T-cell (primary cell): ENCODE results near the gene CNGA3. TPM values are rescaled to one million over a fixed set of nuclear protein-coding genes. Genes with fewer than 3 reads are reported as not detected.

Experiments used
- ATAC-seq, 4 experiments: fragments of 200-7000 bp in 3 of 4; fragments of 150-1000 bp in 1 of 4; cut with Tn5 transposase; replicated peaks in 1 of 4; 1 replicate in 3 of 4; 2 replicates in 1 of 4; pipeline ENCODE4 v1.10.0; 2021; ENCODE audit warnings: moderate library complexity in 3 of 4, mild to moderate bottlenecking in 2 of 4, moderate number of reproducible peaks in 1 of 4
- CTCF ChIA-PET, 2 donors: fragments of 300-600 bp; sonication (Branson Sonifier 250); formaldehyde crosslinking; loops; one replicate each; lab custom pipeline; 2022; ENCODE audit warnings: antibody characterized with exemption in 2 of 2; lab: Charles Lee
- POLR2A ChIA-PET, 2 donors: fragments of 300-600 bp; sonication (Branson Sonifier 250); formaldehyde crosslinking; loops; one replicate each; lab custom pipeline; 2022; ENCODE audit warnings: antibody characterized with exemption in 2 of 2; lab: Charles Lee
- DNase-seq, 35 experiments: peaks; one replicate each; pipeline versions ENCODE4 v3.0.0 to v3.0.0-alpha.2; 2013 to 2023
- H3K27ac ChIP-seq: one replicate; pipeline ENCODE4 v1.5.1; 2013; ENCODE audit warnings: low read length
- H3K27me3 ChIP-seq, 2 experiments: replicated peaks in 1 of 2; 1 replicate in 1 of 2; 2 replicates in 1 of 2; pipeline versions ENCODE4 v1.6.1 to v1.7.0; 2013; ENCODE audit warnings: low read length in 1 of 2, mixed read lengths in 1 of 2; ENCODE audit not compliant: control insufficient read depth in 2 of 2, insufficient read depth in 2 of 2; ENCODE audit errors: extremely low read depth in 1 of 2
- H3K36me3 ChIP-seq, 2 donors: 1 replicate in 1 of 2; 2 replicates in 1 of 2; pipeline versions ENCODE4 v1.6.1 to v1.7.0; 2013; ENCODE audit warnings: low read length in 1 of 2; ENCODE audit not compliant: control insufficient read depth in 2 of 2, insufficient read depth in 1 of 2; ENCODE audit errors: extremely low read depth in 1 of 2
- H3K4me1 ChIP-seq, 2 experiments: 1 replicate in 1 of 2; 2 replicates in 1 of 2; pipeline versions ENCODE4 v1.6.1 to v1.7.0; 2013; ENCODE audit warnings: low read length in 2 of 2, mixed read lengths in 1 of 2; ENCODE audit not compliant: insufficient read depth in 2 of 2, control insufficient read depth in 1 of 2; ENCODE audit errors: extremely low read depth in 1 of 2
- H3K4me3 ChIP-seq, 2 donors: 1 replicate in 1 of 2; 2 replicates in 1 of 2; pipeline versions ENCODE4 v1.5.1 to v1.7.0; 2013; ENCODE audit warnings: mild to moderate bottlenecking in 2 of 2, low read length in 1 of 2, moderate library complexity in 1 of 2; ENCODE audit not compliant: control insufficient read depth in 1 of 2; ENCODE audit errors: extremely low read depth in 1 of 2
- H3K9me3 ChIP-seq: 2 replicates; pipeline ENCODE4 v1.7.0; 2013
- H3K27ac Mint-ChIP-seq, 2 donors: one replicate each; pipeline ENCODE4 v1.8.0; 2020 to 2021; ENCODE audit warnings: mild to moderate bottlenecking in 2 of 2, mixed read lengths in 2 of 2
- H3K27me3 Mint-ChIP-seq, 2 donors: one replicate each; pipeline ENCODE4 v1.8.0; 2021 to 2022; ENCODE audit warnings: mixed read lengths in 2 of 2
- H3K36me3 Mint-ChIP-seq: one replicate; pipeline ENCODE4 v1.8.0; 2021; ENCODE audit warnings: mixed read lengths
- H3K4me1 Mint-ChIP-seq, 3 donors: one replicate each; pipeline ENCODE4 v1.8.0; 2020 to 2022; ENCODE audit warnings: mixed read lengths in 3 of 3, mild to moderate bottlenecking in 1 of 3
- H3K4me3 Mint-ChIP-seq, 3 donors: one replicate each; pipeline ENCODE4 v1.8.0; 2020 to 2022; ENCODE audit warnings: mild to moderate bottlenecking in 3 of 3, mixed read lengths in 3 of 3, moderate library complexity in 3 of 3
- H3K9me3 Mint-ChIP-seq, 3 donors: one replicate each; pipeline ENCODE4 v1.8.0; 2020 to 2022; ENCODE audit warnings: mixed read lengths in 3 of 3
- WGBS: methylation state at CpG from one replicate; pipeline ENCODE4 v1.1.5; 2013; ENCODE audit warnings: missing lambda C conversion rate; ENCODE audit not compliant: insufficient coverage; 5-methylcytosine and 5-hydroxymethylcytosine counted together
- total RNA-seq, 35 experiments: library from RNA in 6 of 35; stranded (reverse) in 6 of 35; fragments of 120-200 nt in 1 of 35; gene quantifications; one replicate each; pipeline versions ENCODE4 v1.2.1 to v1.2.4 and lab custom pipeline; 2013 to 2026

CNGA3 gene
- total RNA-seq, 5 donors from 2014 or later (not counting 1 experiment from before 2014, with no cell fraction given), result not detected

- no peaks in the 10 kb centered on the region for H3K9me3 ChIP-seq
- 81% methylated on average over 4 of the region's 6 CpGs for WGBS
- Mint-ChIP-seq H3K27ac (no peak overlapping the region), H3K27me3 (peaks cover 31% of the 10 kb centered on the region in 2 donors), H3K36me3 (no peaks in the 10 kb centered on the region), H3K4me3 (no peak overlapping the region), H3K9me3 (no peaks in the 10 kb centered on the region), H3K4me1 (peaks cover 0 to 7% (median 0%) of the 10 kb centered on the region in 3 donors)
- DNase-seq (no peak), ATAC-seq (no peak)
- no peak overlapping the region for H3K27ac ChIP-seq
- H3K27me3 ChIP-seq, result peaks cover 2 to 19% of the 10 kb centered on the region in 2 experiments
- CTCF ChIA-PET, result interaction anchor here in 1 of 2 donors (0.7 kb wide), 1 partner anchor 16 kb away, joined by 3 read pairs; no protein-coding TSS in a partner anchor
- no peaks in the 10 kb centered on the region for H3K4me1 ChIP-seq
- H3K36me3 ChIP-seq, result no peaks in the 10 kb centered on the region
- H3K4me3 ChIP-seq, result no peak overlapping the region
- POLR2A ChIA-PET, result no interaction called here
Observed at GRCh38 chr2:98395977-98396376, 49.7 kb downstream of the CNGA3 start.

- peaks cover 2 to 16% of the 10 kb centered on the region in 2 experiments for H3K27me3 ChIP-seq
Observed at GRCh38 chr2:98396745-98397355, 50.6 kb downstream of the CNGA3 start.

GRCh38 chr2:98399140-98399539 lies 52.9 kb downstream of the CNGA3 start:
- Histone ChIP-seq H3K27ac (no peak overlapping the region), H3K9me3 (no peaks in the 10 kb centered on the region), H3K4me1 (no peaks in the 10 kb centered on the region), H3K4me3 (no peak overlapping the region), H3K27me3 (peaks cover 2 to 21% of the 10 kb centered on the region in 2 experiments), H3K36me3 (no peaks in the 10 kb centered on the region)
- Mint-ChIP-seq H3K27ac (no peak overlapping the region), H3K36me3 (no peaks in the 10 kb centered on the region), H3K9me3 (no peaks in the 10 kb centered on the region), H3K27me3 (peaks cover 31 to 40% of the 10 kb centered on the region in 2 donors), H3K4me3 (no peak overlapping the region), H3K4me1 (peaks cover 0 to 7% (median 0%) of the 10 kb centered on the region in 3 donors)
- DNase-seq (no peak), ATAC-seq (no peak)
- ChIA-PET POLR2A (no interaction called here), CTCF (no interaction called here)
- no CpG with 5 or more reads among the region's 4 CpGs for WGBS

More at GRCh38 chr2:98396745-98397355, 50.6 kb downstream of the CNGA3 start:
- no peak overlapping the region for H3K27ac Mint-ChIP-seq
- H3K4me1 ChIP-seq, result no peaks in the 10 kb centered on the region
- DNase-seq, result no peak
- peaks cover 31 to 37% of the 10 kb centered on the region in 2 donors for H3K27me3 Mint-ChIP-seq
- POLR2A ChIA-PET, result no interaction called here
- no peak overlapping the region for H3K4me3 Mint-ChIP-seq
- H3K9me3 Mint-ChIP-seq, result no peaks in the 10 kb centered on the region
- H3K36me3 Mint-ChIP-seq, result no peaks in the 10 kb centered on the region
- H3K4me3 ChIP-seq, result no peak overlapping the region
- WGBS, result 87% methylated on average over 23 of the region's 23 CpGs
- H3K4me1 Mint-ChIP-seq, result peaks cover 0 to 7% (median 0%) of the 10 kb centered on the region in 3 donors
- H3K27ac ChIP-seq, result no peak overlapping the region
- CTCF ChIA-PET, result interaction anchor here in 1 of 2 donors (0.7 kb wide), 1 partner anchor 15 kb away, joined by 3 read pairs; no protein-coding TSS in a partner anchor
- ATAC-seq, result no peak
- H3K9me3 ChIP-seq, result no peaks in the 10 kb centered on the region
- no peaks in the 10 kb centered on the region for H3K36me3 ChIP-seq

- no peaks in the 10 kb centered on the region for H3K9me3 ChIP-seq
- H3K27me3 ChIP-seq, result peaks cover 2 to 10% of the 10 kb centered on the region in 2 experiments
- ATAC-seq (no peak), DNase-seq (no peak)
- no peaks in the 10 kb centered on the region for H3K4me1 ChIP-seq
- H3K36me3 Mint-ChIP-seq, result no peaks in the 10 kb centered on the region
- no peaks in the 10 kb centered on the region for H3K36me3 ChIP-seq
- H3K4me1 Mint-ChIP-seq, result no peaks in the 10 kb centered on the region
- H3K4me3 Mint-ChIP-seq, result no peak overlapping the region
- ChIA-PET CTCF (no interaction called here), POLR2A (no interaction called here)
- H3K9me3 Mint-ChIP-seq, result no peaks in the 10 kb centered on the region
- H3K4me3 ChIP-seq, result no peak overlapping the region
- no peak overlapping the region for H3K27ac Mint-ChIP-seq
- H3K27me3 Mint-ChIP-seq, result peaks cover 4 to 20% of the 10 kb centered on the region in 2 donors
- no peak overlapping the region for H3K27ac ChIP-seq
Observed at GRCh38 chr2:98403878-98404277, 57.6 kb downstream of the CNGA3 start.

GRCh38 chr2:98404556-98405250 lies 58.4 kb downstream of the CNGA3 start:
- Mint-ChIP-seq H3K27ac (no peak overlapping the region), H3K4me1 (no peaks in the 10 kb centered on the region), H3K27me3 (peaks cover 0 to 13% of the 10 kb centered on the region in 2 donors), H3K9me3 (no peaks in the 10 kb centered on the region), H3K36me3 (no peaks in the 10 kb centered on the region), H3K4me3 (no peak overlapping the region)
- Histone ChIP-seq H3K27me3 (peaks cover 2 to 10% of the 10 kb centered on the region in 2 experiments), H3K27ac (no peak overlapping the region), H3K9me3 (no peaks in the 10 kb centered on the region), H3K36me3 (no peaks in the 10 kb centered on the region), H3K4me3 (no peak overlapping the region), H3K4me1 (no peaks in the 10 kb centered on the region)
- WGBS, result 84% methylated on average over 2 of the region's 2 CpGs
- ATAC-seq (no peak), DNase-seq (no peak)
- ChIA-PET POLR2A (no interaction called here), CTCF (interaction anchor here in 1 of 2 donors (0.6 kb wide), 1 partner anchor 89 kb away, joined by 3 read pairs; no protein-coding TSS in a partner anchor)

- H3K27me3 ChIP-seq, result peaks cover 0 to 10% of the 10 kb centered on the region in 2 experiments
- Mint-ChIP-seq H3K9me3 (no peaks in the 10 kb centered on the region), H3K27me3 (peaks cover 0 to 12% of the 10 kb centered on the region in 2 donors), H3K36me3 (no peaks in the 10 kb centered on the region), H3K27ac (no peak overlapping the region), H3K4me1 (no peaks in the 10 kb centered on the region), H3K4me3 (no peak overlapping the region)
- H3K4me1 ChIP-seq, result no peaks in the 10 kb centered on the region
- no peak overlapping the region for H3K4me3 ChIP-seq
- CTCF ChIA-PET, result no interaction called here
- DNase-seq (no peak), ATAC-seq (no peak)
- no peaks in the 10 kb centered on the region for H3K9me3 ChIP-seq
- H3K36me3 ChIP-seq, result no peaks in the 10 kb centered on the region
- POLR2A ChIA-PET, result no interaction called here
- 94% methylated on average over 2 of the region's 2 CpGs for WGBS
- H3K27ac ChIP-seq, result no peak overlapping the region
Observed at GRCh38 chr2:98405301-98405700, 59.0 kb downstream of the CNGA3 start.
